ENCODE data around the gene GDI1. TPM values are rescaled to one million over a fixed set of nuclear protein-coding genes. Genes with fewer than 3 reads are reported as not detected.

GDI1 gene
- total and polyA plus RNA-seq, 9 donors = 72.8 to 188 (median 116) TPM

GRCh38 chrX:154483325-154483724 lies 46.4 kb downstream of the GDI1 start:
- H3K27ac ChIP-seq = no peak overlapping the region
- no peaks in the 10 kb centered on the region for H3K4me1 ChIP-seq (ENCODE audit: insufficient read depth)
- 78 to 79% (median 79%) methylated on average over 7 of the region's 7 CpGs for WGBS, 3 donors
- no peaks in the 10 kb centered on the region for H3K9me3 ChIP-seq
- intact Hi-C loops (cut with DNase I) = no loop called here
- no peak for DNase-seq
- no peak overlapping the region for H3K4me3 ChIP-seq
- H3K27me3 ChIP-seq = no peaks in the 10 kb centered on the region
- TF ChIP-seq CTCF (IDR thresholded peaks at IDR 0.05) (no peak), POLR2A (IDR thresholded peaks at IDR 0.05) (no peak), EP300 (IDR thresholded peaks at IDR 0.05) (no peak)
- no peaks in the 10 kb centered on the region for H3K36me3 ChIP-seq

GRCh38 chrX:154484255-154485149 lies 47.5 kb downstream of the GDI1 start:
- Histone ChIP-seq H3K9me3 (no peaks in the 10 kb centered on the region), H3K27ac (no peak overlapping the region), H3K36me3 (no peaks in the 10 kb centered on the region), H3K27me3 (no peaks in the 10 kb centered on the region), H3K4me3 (no peak overlapping the region), H3K4me1 (ENCODE audit: insufficient read depth) (no peaks in the 10 kb centered on the region)
- intact Hi-C loops (cut with DNase I) = no loop called here
- DNase-seq = peak in 1 of 5 donors; percentile 23
- 85 to 86% (median 86%) methylated on average over 16 of the region's 16 CpGs for WGBS, 3 donors
- TF ChIP-seq CTCF (IDR thresholded peaks at IDR 0.05) (no peak), POLR2A (IDR thresholded peaks at IDR 0.05) (no peak), EP300 (IDR thresholded peaks at IDR 0.05) (no peak)

- Histone ChIP-seq H3K4me3 (peak overlapping the region; percentile 53), H3K9me3 (no peaks in the 10 kb centered on the region), H3K27ac (peak overlapping the region; percentile 52 to 80), H3K36me3 (no peaks in the 10 kb centered on the region), H3K27me3 (no peaks in the 10 kb centered on the region), H3K4me1 (ENCODE audit: insufficient read depth) (no peaks in the 10 kb centered on the region)
- WGBS, 3 donors = 63 to 66% (median 66%) methylated on average over 32 to 35 of the region's 35 CpGs
- TF ChIP-seq POLR2A (IDR thresholded peaks at IDR 0.05) (no peak), EP300 (IDR thresholded peaks at IDR 0.05) (no peak), CTCF (IDR thresholded peaks at IDR 0.05) (no peak)
- intact Hi-C loops (cut with DNase I) = no loop called here
- DNase-seq = peak in 2 of 5 donors; percentile 31 to 56
These were observed 48.4 kb downstream of the GDI1 start for GRCh38 chrX:154485150-154486051.

GRCh38 chrX:154486052-154486395 lies 49.1 kb downstream of the GDI1 start:
- H3K4me3 ChIP-seq = peak overlapping the region; percentile 53
- H3K36me3 ChIP-seq = no peaks in the 10 kb centered on the region
- H3K27ac ChIP-seq = peak overlapping the region; percentile 52 to 80
- H3K27me3 ChIP-seq = no peaks in the 10 kb centered on the region
- intact Hi-C loops (cut with DNase I) = no loop called here
- no peaks in the 10 kb centered on the region for H3K4me1 ChIP-seq (ENCODE audit: insufficient read depth)
- WGBS, 3 donors = 36 to 49% (median 43%) methylated on average over 35 of the region's 35 CpGs
- no peaks in the 10 kb centered on the region for H3K9me3 ChIP-seq
- DNase-seq = peak; percentile 64 to 83 (median 79)
- TF ChIP-seq POLR2A (IDR thresholded peaks at IDR 0.05) (no peak), CTCF (IDR thresholded peaks at IDR 0.05) (no peak)
